H9 (cell line): ENCODE results near the gene SH3TC1. TPM values are rescaled to one million over a fixed set of nuclear protein-coding genes. Genes with fewer than 3 reads are reported as not detected.

Experiments
- DNase-seq: peaks from one replicate; pipeline ENCODE4 v3.0.0-alpha.2; 2017
- H2AFZ ChIP-seq: one replicate; pipeline ENCODE4 v1.6.1; 2013; ENCODE audit warnings: mild to moderate bottlenecking, low read length, control low read depth, moderate library complexity
- H2AK5ac ChIP-seq: 2 replicates; pipeline ENCODE4 v1.6.1; 2013; ENCODE audit warnings: low read length, control low read depth, mixed read lengths; ENCODE audit not compliant: insufficient read length
- H2BK120ac ChIP-seq: one replicate; pipeline ENCODE4 v1.6.1; 2013; ENCODE audit warnings: low read depth, mild to moderate bottlenecking, low read length, control low read depth, inconsistent platforms; ENCODE audit not compliant: poor library complexity, severe bottlenecking
- H2BK12ac ChIP-seq: 2 replicates; pipeline ENCODE4 v1.6.1; 2013; ENCODE audit warnings: low read length, control low read depth, mixed read lengths, low read depth; ENCODE audit not compliant: insufficient read length
- H2BK15ac ChIP-seq: 2 replicates; pipeline ENCODE4 v1.6.1; 2013; ENCODE audit warnings: low read depth, low read length, control low read depth
- H2BK20ac ChIP-seq: one replicate; pipeline ENCODE4 v1.6.1; 2013; ENCODE audit warnings: low read depth, mild to moderate bottlenecking, low read length, control low read depth, inconsistent platforms; ENCODE audit not compliant: poor library complexity, severe bottlenecking
- H2BK5ac ChIP-seq: 2 replicates; pipeline ENCODE4 v1.6.1; 2013; ENCODE audit warnings: low read length, control low read depth, mixed read lengths; ENCODE audit not compliant: insufficient read length
- H3K14ac ChIP-seq: 2 replicates; pipeline ENCODE4 v1.6.1; 2013; ENCODE audit warnings: low read length, control low read depth; ENCODE audit not compliant: insufficient read depth
- H3K18ac ChIP-seq: 2 replicates; pipeline ENCODE4 v1.6.1; 2013; ENCODE audit warnings: low read depth, mild to moderate bottlenecking, mixed read lengths, low read length, control low read depth; ENCODE audit not compliant: insufficient read length
- H3K23ac ChIP-seq: 2 replicates; pipeline ENCODE4 v1.6.1; 2013; ENCODE audit warnings: low read length, control low read depth, mixed read lengths, low read depth; ENCODE audit not compliant: insufficient read length
- H3K23me2 ChIP-seq: 2 replicates; pipeline ENCODE4 v1.6.1; 2013; ENCODE audit warnings: low read depth, mild to moderate bottlenecking, mixed read lengths, low read length, control low read depth; ENCODE audit not compliant: insufficient read length, poor library complexity, severe bottlenecking
- H3K27ac ChIP-seq: 2 replicates; pipeline ENCODE4 v1.5.1; 2013; ENCODE audit warnings: low read length, control low read depth, mixed read lengths, low read depth; ENCODE audit not compliant: insufficient read length
- H3K27me3 ChIP-seq: 2 replicates; pipeline ENCODE4 v1.6.1; 2013; ENCODE audit warnings: low read length, control low read depth, inconsistent platforms; ENCODE audit not compliant: insufficient read depth
- H3K4ac ChIP-seq: 2 replicates; pipeline ENCODE4 v1.6.1; 2013; ENCODE audit warnings: low read depth, mild to moderate bottlenecking, control low read depth, inconsistent platforms, low read length, moderate library complexity
- H3K4me1 ChIP-seq: 2 replicates; pipeline ENCODE4 v1.6.1; 2013; ENCODE audit warnings: low read length, control low read depth, inconsistent platforms; ENCODE audit not compliant: insufficient read depth
- H3K4me2 ChIP-seq: 2 replicates; pipeline ENCODE4 v1.6.1; 2013; ENCODE audit warnings: low read length, control low read depth, mixed read lengths; ENCODE audit not compliant: insufficient read length, insufficient read depth
- H3K56ac ChIP-seq: 2 replicates; pipeline ENCODE4 v1.6.1; 2013; ENCODE audit warnings: low read depth, mild to moderate bottlenecking, mixed read lengths, low read length, control low read depth; ENCODE audit not compliant: insufficient read length
- H3K79me1 ChIP-seq: 2 replicates; pipeline ENCODE4 v1.6.1; 2013; ENCODE audit warnings: low read depth, mild to moderate bottlenecking, moderate library complexity, low read length, control low read depth, inconsistent platforms; ENCODE audit not compliant: insufficient read depth, poor library complexity, severe bottlenecking
- H3K79me2 ChIP-seq: 2 replicates; pipeline ENCODE4 v1.6.1; 2013; ENCODE audit warnings: low read length, control low read depth, inconsistent platforms; ENCODE audit not compliant: insufficient read depth
- H3K9ac ChIP-seq: 2 replicates; pipeline ENCODE4 v1.6.1; 2013; ENCODE audit warnings: low read length, control low read depth, mixed read lengths; ENCODE audit not compliant: insufficient read length; ENCODE audit errors: extremely low read depth
- H3K9me3 ChIP-seq: one replicate; pipeline ENCODE4 v1.6.1; 2013; ENCODE audit warnings: low read depth, low read length, inconsistent platforms; ENCODE audit not compliant: control insufficient read depth
- H3T11ph ChIP-seq: one replicate; pipeline ENCODE4 v1.6.1; 2013; ENCODE audit warnings: mild to moderate bottlenecking, low read length, control low read depth, inconsistent platforms
- H4K20me1 ChIP-seq: one replicate; pipeline ENCODE4 v1.6.1; 2013; ENCODE audit not compliant: control insufficient read depth, insufficient read length, insufficient read depth
- H4K5ac ChIP-seq: 2 replicates; pipeline ENCODE4 v1.6.1; 2013; ENCODE audit warnings: low read depth, mild to moderate bottlenecking, mixed read lengths, low read length, control low read depth; ENCODE audit not compliant: insufficient read length
- H4K8ac ChIP-seq: replicated peaks from 2 replicates; pipeline ENCODE4 v1.6.1; 2013; ENCODE audit warnings: low read length, control low read depth, mixed read lengths, low read depth; ENCODE audit not compliant: insufficient read length
- H4K91ac ChIP-seq: 2 replicates; pipeline ENCODE4 v1.6.1; 2013; ENCODE audit warnings: low read depth, mild to moderate bottlenecking, moderate library complexity, mixed read lengths, low read length, control low read depth; ENCODE audit not compliant: insufficient read length
- H3K27ac Mint-ChIP-seq, 3 experiments: 2 replicates in 2 of 3; 3 replicates in 1 of 3; pipeline ENCODE4 v1.8.0; 2020 to 2021; ENCODE audit warnings: mixed read lengths in 3 of 3, mild to moderate bottlenecking in 1 of 3, moderate library complexity in 1 of 3
- H3K27me3 Mint-ChIP-seq: 2 replicates; pipeline ENCODE4 v1.8.0; 2021; ENCODE audit warnings: low read depth, mild to moderate bottlenecking, moderate library complexity, mixed read lengths
- H3K36me3 Mint-ChIP-seq, 3 experiments: 2 replicates in 2 of 3; 3 replicates in 1 of 3; pipeline ENCODE4 v1.8.0; 2020 to 2021; ENCODE audit warnings: low read depth in 3 of 3, mixed read lengths in 3 of 3; ENCODE audit not compliant: insufficient read depth in 1 of 3
- H3K4me1 Mint-ChIP-seq, 2 experiments: 2 replicates each; pipeline ENCODE4 v1.8.0; 2020; ENCODE audit warnings: mixed read lengths in 2 of 2
- H3K4me3 Mint-ChIP-seq, 2 experiments: 2 replicates in 1 of 2; 3 replicates in 1 of 2; pipeline ENCODE4 v1.8.0; 2020 to 2021; ENCODE audit warnings: mild to moderate bottlenecking in 2 of 2, mixed read lengths in 2 of 2, moderate library complexity in 1 of 2
- H3K9me3 Mint-ChIP-seq, 2 experiments: 2 replicates in 1 of 2; 3 replicates in 1 of 2; pipeline ENCODE4 v1.8.0; 2020; ENCODE audit warnings: mild to moderate bottlenecking in 2 of 2, mixed read lengths in 2 of 2, moderate library complexity in 1 of 2
- WGBS: extraction: QIAGEN DNeasy Blood & Tissue Kit; methylation state at CpG from one replicate; pipeline ENCODE4 v1.1.7; 2013; ENCODE audit warnings: missing lambda C conversion rate, low lambda C conversion rate, mixed read lengths; ENCODE audit not compliant: insufficient read length; ENCODE audit errors: extremely low coverage; 5-methylcytosine and 5-hydroxymethylcytosine counted together
- total RNA-seq: library from RNA; stranded (reverse); gene quantifications from 2 replicates; pipeline ENCODE4 v1.2.1, GENCODE V29; 2021
- TF ChIP-seq, protein P1 (sequence below): fragments of 200-600 bp; sonication (generic); conservative IDR thresholded peaks from 3 replicates; pipeline ENCODE4 v1.8.0; 2021; ENCODE audit warnings: antibody characterized with exemption, mild to moderate bottlenecking

Gene SH3TC1
- total RNA-seq, 1 experiment from 2014 or later = 0.74 TPM

- H3K56ac ChIP-seq = no peak overlapping the region
Measured at GRCh38 chr4:8278009-8278395, 78.9 kb downstream of the SH3TC1 start.

More at GRCh38 chr4:8278009-8278395, 78.9 kb downstream of the SH3TC1 start:
- no peak overlapping the region for H2BK5ac ChIP-seq
- no peak overlapping the region for H2AFZ ChIP-seq
- no peaks in the 10 kb centered on the region for H4K20me1 ChIP-seq
- H2BK12ac ChIP-seq = no peak overlapping the region
- H3K27me3 ChIP-seq = no peaks in the 10 kb centered on the region
- no peak overlapping the region for H3K23ac ChIP-seq
- no peak overlapping the region for H3T11ph ChIP-seq
- no peak overlapping the region for H3K18ac ChIP-seq
- no peaks in the 10 kb centered on the region for H3K23me2 ChIP-seq
- no peak overlapping the region for H3K4me3 Mint-ChIP-seq
- no peaks in the 10 kb centered on the region for H3K79me2 ChIP-seq
- H4K8ac ChIP-seq = no peak overlapping the region
- no peak overlapping the region for H3K4me2 ChIP-seq
- no peaks in the 10 kb centered on the region for H3K9me3 Mint-ChIP-seq
- H3K4me1 ChIP-seq = no peaks in the 10 kb centered on the region
- H2AK5ac ChIP-seq = no peak overlapping the region
- no peak overlapping the region for H3K4ac ChIP-seq
- no peak overlapping the region for H4K5ac ChIP-seq
- H3K79me1 ChIP-seq = no peaks in the 10 kb centered on the region
- H2BK20ac ChIP-seq = no peak overlapping the region
- no peak overlapping the region for H3K14ac ChIP-seq
- no peak overlapping the region for H4K91ac ChIP-seq
- WGBS = no CpG with 5 or more reads among the region's 6 CpGs
- no peaks in the 10 kb centered on the region for H3K36me3 Mint-ChIP-seq
- DNase-seq = no peak
- H3K27me3 Mint-ChIP-seq = peaks cover 3% of the 10 kb centered on the region
- no peak overlapping the region for H3K27ac ChIP-seq
- peaks cover 0 to 2% of the 10 kb centered on the region in 2 experiments; a peak in 1 of 4 replicates for H3K4me1 Mint-ChIP-seq
- no peak overlapping the region for H3K9ac ChIP-seq
- no peaks in the 10 kb centered on the region for H3K9me3 ChIP-seq
- H2BK120ac ChIP-seq = no peak overlapping the region
- H2BK15ac ChIP-seq = no peak overlapping the region
- TF ChIP-seq, protein P1, sequence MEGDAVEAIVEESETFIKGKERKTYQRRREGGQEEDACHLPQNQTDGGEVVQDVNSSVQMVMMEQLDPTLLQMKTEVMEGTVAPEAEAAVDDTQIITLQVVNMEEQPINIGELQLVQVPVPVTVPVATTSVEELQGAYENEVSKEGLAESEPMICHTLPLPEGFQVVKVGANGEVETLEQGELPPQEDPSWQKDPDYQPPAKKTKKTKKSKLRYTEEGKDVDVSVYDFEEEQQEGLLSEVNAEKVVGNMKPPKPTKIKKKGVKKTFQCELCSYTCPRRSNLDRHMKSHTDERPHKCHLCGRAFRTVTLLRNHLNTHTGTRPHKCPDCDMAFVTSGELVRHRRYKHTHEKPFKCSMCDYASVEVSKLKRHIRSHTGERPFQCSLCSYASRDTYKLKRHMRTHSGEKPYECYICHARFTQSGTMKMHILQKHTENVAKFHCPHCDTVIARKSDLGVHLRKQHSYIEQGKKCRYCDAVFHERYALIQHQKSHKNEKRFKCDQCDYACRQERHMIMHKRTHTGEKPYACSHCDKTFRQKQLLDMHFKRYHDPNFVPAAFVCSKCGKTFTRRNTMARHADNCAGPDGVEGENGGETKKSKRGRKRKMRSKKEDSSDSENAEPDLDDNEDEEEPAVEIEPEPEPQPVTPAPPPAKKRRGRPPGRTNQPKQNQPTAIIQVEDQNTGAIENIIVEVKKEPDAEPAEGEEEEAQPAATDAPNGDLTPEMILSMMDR = no peak
- no peak overlapping the region for H3K27ac Mint-ChIP-seq
